ENCODE results near the gene DIABLO. TPM values are rescaled to one million over a fixed set of nuclear protein-coding genes. Genes with fewer than 3 reads are reported as not detected.

Gene DIABLO
- total and polyA plus RNA-seq, 2 experiments from 2014 or later, result 80.8 to 95.9 TPM

DNA sequence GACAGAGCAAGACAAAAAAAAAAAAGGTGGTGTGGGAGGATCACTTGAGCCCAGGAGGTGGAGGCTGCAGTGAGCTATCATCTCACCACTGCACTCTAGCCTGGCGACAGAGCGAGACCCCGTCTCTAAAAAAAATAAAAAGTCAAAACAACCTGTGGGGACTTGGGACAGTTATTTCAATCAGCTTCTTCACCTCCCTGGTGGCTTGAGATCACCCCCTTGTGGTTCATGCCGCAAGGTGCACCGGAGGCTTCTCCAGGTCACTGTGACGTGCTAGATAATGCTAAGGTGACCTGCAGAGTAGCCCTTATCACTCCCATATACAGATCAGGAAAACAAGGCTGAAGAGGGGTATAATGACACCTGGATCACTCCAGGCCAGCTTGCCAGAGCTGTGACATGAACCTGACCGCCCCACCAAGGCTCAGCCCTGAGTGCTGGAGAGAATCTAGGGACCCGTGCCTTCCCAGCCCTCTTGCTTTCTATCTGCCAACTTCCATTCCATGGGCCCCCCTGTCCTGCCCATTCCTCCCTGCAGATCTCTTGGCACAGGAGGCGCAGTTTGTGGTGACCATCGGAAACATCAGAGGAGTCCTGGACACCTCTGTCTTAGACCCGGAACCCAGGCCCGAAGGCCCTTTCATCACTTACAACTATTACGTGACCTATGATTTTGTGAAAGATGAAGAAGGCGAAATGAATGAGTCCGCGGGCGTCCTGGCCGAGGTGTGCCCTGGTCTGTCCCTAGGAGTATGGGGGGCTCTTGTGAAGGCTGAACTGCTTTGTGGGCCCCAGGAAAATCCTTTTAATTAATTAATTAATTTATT is 34.8 kb downstream of the DIABLO start:
- no peak overlapping the region for H3K4me3 ChIP-seq
- H3K36me3 ChIP-seq, result no peaks in the 10 kb centered on the region
- no peaks in the 10 kb centered on the region for H3K9me3 ChIP-seq (ENCODE audit: low read depth)
- no peak overlapping the region for H3K27ac ChIP-seq
- peak; percentile 62 to 69 for DNase-seq (ENCODE audit: low read depth in 1 of 2, low spot score in 1 of 2)
- TF ChIP-seq, protein P1, sequence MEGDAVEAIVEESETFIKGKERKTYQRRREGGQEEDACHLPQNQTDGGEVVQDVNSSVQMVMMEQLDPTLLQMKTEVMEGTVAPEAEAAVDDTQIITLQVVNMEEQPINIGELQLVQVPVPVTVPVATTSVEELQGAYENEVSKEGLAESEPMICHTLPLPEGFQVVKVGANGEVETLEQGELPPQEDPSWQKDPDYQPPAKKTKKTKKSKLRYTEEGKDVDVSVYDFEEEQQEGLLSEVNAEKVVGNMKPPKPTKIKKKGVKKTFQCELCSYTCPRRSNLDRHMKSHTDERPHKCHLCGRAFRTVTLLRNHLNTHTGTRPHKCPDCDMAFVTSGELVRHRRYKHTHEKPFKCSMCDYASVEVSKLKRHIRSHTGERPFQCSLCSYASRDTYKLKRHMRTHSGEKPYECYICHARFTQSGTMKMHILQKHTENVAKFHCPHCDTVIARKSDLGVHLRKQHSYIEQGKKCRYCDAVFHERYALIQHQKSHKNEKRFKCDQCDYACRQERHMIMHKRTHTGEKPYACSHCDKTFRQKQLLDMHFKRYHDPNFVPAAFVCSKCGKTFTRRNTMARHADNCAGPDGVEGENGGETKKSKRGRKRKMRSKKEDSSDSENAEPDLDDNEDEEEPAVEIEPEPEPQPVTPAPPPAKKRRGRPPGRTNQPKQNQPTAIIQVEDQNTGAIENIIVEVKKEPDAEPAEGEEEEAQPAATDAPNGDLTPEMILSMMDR (IDR thresholded peaks at IDR 0.05; ENCODE audit: low read depth, low read length), result peak; percentile 83
- H3K4me1 ChIP-seq (ENCODE audit: low read depth), result no peaks in the 10 kb centered on the region
- no peaks in the 10 kb centered on the region for H3K27me3 ChIP-seq

GRCh38 chr12:122189626-122190475 is 36.0 kb downstream of the DIABLO start:
- no peaks in the 10 kb centered on the region for H3K36me3 ChIP-seq
- no peaks in the 10 kb centered on the region for H3K27me3 ChIP-seq
- no peaks in the 10 kb centered on the region for H3K9me3 ChIP-seq (ENCODE audit: low read depth)
- H3K4me3 ChIP-seq, result no peak overlapping the region
- DNase-seq (ENCODE audit: low read depth in 1 of 2, low spot score in 1 of 2), result no peak
- no peak overlapping the region for H3K27ac ChIP-seq
- TF ChIP-seq, protein P1 (IDR thresholded peaks at IDR 0.05; ENCODE audit: low read depth, low read length), result no peak
- no peaks in the 10 kb centered on the region for H3K4me1 ChIP-seq (ENCODE audit: low read depth)

DNA sequence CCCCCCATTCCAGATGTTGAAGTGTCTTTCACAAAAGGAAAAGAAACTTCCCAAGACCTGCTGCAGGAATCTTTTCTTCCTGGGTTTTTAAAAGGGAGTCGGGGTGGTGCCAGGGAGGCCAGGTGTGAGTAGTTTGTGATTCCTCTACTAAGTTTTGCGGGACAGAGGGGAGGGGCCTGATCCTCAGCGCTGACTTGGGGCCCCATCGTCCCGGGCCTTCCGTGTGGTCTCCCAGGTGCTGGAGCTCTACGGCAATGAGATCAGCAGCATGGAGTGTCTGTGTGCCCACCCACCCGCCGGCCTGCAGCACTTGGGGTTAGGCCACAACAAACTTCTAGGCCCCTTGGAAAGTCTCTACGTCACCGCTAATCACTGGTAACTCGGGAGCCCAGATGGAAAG is 38.4 kb downstream of the DIABLO start:
- Histone ChIP-seq H3K36me3 (no peaks in the 10 kb centered on the region), H3K9me3 (ENCODE audit: low read depth) (no peaks in the 10 kb centered on the region), H3K4me1 (ENCODE audit: low read depth) (no peaks in the 10 kb centered on the region), H3K27me3 (peaks cover 14% of the 10 kb centered on the region), H3K27ac (no peak overlapping the region), H3K4me3 (no peak overlapping the region)
- DNase-seq (ENCODE audit: low read depth in 1 of 2, low spot score in 1 of 2), result no peak
- TF ChIP-seq, protein P1 (IDR thresholded peaks at IDR 0.05; ENCODE audit: low read depth, low read length), result no peak

DNA sequence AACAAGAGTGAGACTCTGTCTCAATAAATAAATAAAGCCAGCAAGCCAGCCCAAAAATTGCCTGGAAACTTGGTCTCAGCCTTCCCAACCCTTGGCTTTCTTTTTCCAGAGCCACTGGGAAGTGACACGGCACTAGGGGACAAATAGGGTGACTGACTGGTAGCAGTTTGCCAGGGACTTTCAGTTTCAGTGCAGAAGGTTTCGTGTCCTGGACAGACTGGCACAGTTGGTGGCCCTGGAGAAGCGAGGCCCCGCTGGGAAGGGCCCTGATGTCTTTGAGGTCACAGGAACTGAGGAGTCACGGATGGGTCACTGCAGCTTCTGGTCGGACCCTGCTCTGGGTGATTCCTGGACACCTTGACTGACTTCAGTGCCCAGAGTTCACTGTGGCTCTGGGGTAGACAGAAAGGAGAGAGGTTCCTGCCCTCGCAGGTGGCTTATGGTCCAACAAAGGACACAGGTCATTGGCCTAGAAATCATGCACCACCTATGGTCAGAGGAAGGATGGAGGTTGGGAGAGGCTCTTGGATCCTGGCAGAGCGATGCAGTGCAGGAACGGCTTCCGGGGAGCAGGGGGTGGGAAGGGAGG is 40.3 kb downstream of the DIABLO start:
- H3K4me3 ChIP-seq, result no peak overlapping the region
- H3K9me3 ChIP-seq (ENCODE audit: low read depth), result no peaks in the 10 kb centered on the region
- peaks cover 14% of the 10 kb centered on the region for H3K27me3 ChIP-seq
- no peak for DNase-seq (ENCODE audit: low read depth in 1 of 2, low spot score in 1 of 2)
- TF ChIP-seq, protein P1 (IDR thresholded peaks at IDR 0.05; ENCODE audit: low read depth, low read length), result no peak
- H3K36me3 ChIP-seq, result no peaks in the 10 kb centered on the region
- H3K4me1 ChIP-seq (ENCODE audit: low read depth), result no peaks in the 10 kb centered on the region
- no peak overlapping the region for H3K27ac ChIP-seq

DNA sequence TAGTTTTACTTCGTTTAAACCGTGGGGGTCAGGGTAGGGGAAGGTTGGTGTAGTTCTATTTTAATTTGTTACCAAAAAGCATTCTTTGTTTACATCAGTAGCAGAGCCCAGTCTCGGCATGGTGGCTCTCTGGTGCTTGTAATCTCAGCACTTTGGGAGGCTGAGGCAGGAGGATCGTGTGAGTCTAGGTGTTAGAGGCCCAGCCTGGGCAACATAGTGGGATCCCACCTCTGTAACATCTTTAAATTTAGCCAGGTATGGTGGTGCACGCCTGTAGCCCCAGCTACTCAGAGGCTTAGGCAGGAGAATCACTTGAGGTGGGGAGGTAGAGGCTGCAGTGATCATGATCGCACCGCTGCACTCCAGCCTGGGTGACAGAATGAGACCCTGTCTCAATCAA is 40.8 kb downstream of the DIABLO start:
- no peaks in the 10 kb centered on the region for H3K36me3 ChIP-seq
- H3K4me3 ChIP-seq, result no peak overlapping the region
- no peak for DNase-seq (ENCODE audit: low read depth in 1 of 2, low spot score in 1 of 2)
- H3K9me3 ChIP-seq (ENCODE audit: low read depth), result no peaks in the 10 kb centered on the region
- no peaks in the 10 kb centered on the region for H3K4me1 ChIP-seq (ENCODE audit: low read depth)
- TF ChIP-seq, protein P1 (IDR thresholded peaks at IDR 0.05; ENCODE audit: low read depth, low read length), result no peak
- peaks cover 14% of the 10 kb centered on the region for H3K27me3 ChIP-seq
- H3K27ac ChIP-seq, result no peak overlapping the region
